IMR-90 (cell line): Measurements from ENCODE around the gene FMN2.

Experiments used
- CEBPB ChIP-seq: IDR thresholded peaks from 2 replicates; pipeline ENCODE4 v1.6.1; 2012; ENCODE audit warnings: low read depth, low read length, improper control_type of control experiment
- NFE2L2 ChIP-seq: fragments of 150-350 bp; IDR thresholded peaks from 2 replicates; pipeline ENCODE4 v1.6.1; 2016; ENCODE audit warnings: low read depth, mild to moderate bottlenecking, low read length
- POLR2A ChIP-seq: IDR thresholded peaks from 2 replicates; pipeline ENCODE4 v1.6.1; 2012; ENCODE audit warnings: mild to moderate bottlenecking, low read depth, low read length
- RAD21 ChIP-seq: IDR thresholded peaks from 2 replicates; pipeline ENCODE4 v1.6.1; 2012; ENCODE audit warnings: low read length, improper control_type of control experiment
- RCOR1 ChIP-seq: IDR thresholded peaks from 2 replicates; pipeline ENCODE4 v1.6.1; 2012; ENCODE audit warnings: mild to moderate bottlenecking, low read length, improper control_type of control experiment; ENCODE audit not compliant: insufficient replicate concordance
- RFX5 ChIP-seq: IDR thresholded peaks from 2 replicates; pipeline ENCODE4 v1.8.0; 2012; ENCODE audit warnings: low read depth, mild to moderate bottlenecking, low read length, moderate library complexity
- SMC3 ChIP-seq: fragments of 150-350 bp; IDR thresholded peaks from 2 replicates; pipeline ENCODE4 v1.6.1; 2016; ENCODE audit warnings: low read depth, mild to moderate bottlenecking, antibody characterized with exemption, low read length, moderate library complexity
- TF ChIP-seq, protein P1 (sequence below): conservative IDR thresholded peaks from 2 replicates; pipeline ENCODE4 v1.5.1; 2012; ENCODE audit warnings: mild to moderate bottlenecking, low read depth, low read length, improper control_type of control experiment
- TF ChIP-seq, protein P2 (sequence below): fragments of 150-350 bp; IDR thresholded peaks from 2 replicates; pipeline ENCODE4 v1.6.1; 2016; ENCODE audit warnings: low read depth, mild to moderate bottlenecking, low read length, moderate library complexity, borderline replicate concordance
- TF ChIP-seq, protein P3 (sequence below): fragments of 150-350 bp; IDR thresholded peaks from 2 replicates; pipeline ENCODE4 v1.6.1; 2017; ENCODE audit warnings: mild to moderate bottlenecking, antibody characterized with exemption, low read length, low read depth

DNA sequence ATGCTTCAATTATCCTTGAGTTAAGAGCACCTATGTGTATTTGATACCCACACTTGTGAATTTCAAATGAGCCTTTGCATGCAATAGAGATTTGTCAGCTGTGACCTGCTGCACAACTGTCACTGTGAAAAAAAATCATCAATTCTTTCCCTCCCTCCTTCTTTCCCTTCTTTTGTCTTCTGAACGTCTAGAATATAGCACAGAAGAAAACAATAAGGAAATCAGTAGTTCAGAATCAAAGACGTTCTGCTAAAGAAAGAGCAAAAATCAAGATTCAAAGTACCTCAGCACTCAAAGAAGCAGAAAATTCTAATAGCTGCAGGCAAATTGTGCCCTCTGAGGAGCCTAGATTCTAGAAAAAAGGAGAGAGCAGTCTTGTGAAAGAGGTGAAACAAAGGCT lies 1.7 kb upstream of the FMN2 start:
- no peak for TF ChIP-seq NFE2L2
- TF ChIP-seq, protein P1, sequence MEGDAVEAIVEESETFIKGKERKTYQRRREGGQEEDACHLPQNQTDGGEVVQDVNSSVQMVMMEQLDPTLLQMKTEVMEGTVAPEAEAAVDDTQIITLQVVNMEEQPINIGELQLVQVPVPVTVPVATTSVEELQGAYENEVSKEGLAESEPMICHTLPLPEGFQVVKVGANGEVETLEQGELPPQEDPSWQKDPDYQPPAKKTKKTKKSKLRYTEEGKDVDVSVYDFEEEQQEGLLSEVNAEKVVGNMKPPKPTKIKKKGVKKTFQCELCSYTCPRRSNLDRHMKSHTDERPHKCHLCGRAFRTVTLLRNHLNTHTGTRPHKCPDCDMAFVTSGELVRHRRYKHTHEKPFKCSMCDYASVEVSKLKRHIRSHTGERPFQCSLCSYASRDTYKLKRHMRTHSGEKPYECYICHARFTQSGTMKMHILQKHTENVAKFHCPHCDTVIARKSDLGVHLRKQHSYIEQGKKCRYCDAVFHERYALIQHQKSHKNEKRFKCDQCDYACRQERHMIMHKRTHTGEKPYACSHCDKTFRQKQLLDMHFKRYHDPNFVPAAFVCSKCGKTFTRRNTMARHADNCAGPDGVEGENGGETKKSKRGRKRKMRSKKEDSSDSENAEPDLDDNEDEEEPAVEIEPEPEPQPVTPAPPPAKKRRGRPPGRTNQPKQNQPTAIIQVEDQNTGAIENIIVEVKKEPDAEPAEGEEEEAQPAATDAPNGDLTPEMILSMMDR: no peak
- TF ChIP-seq CEBPB: no peak
- no peak for TF ChIP-seq RFX5
- TF ChIP-seq SMC3: no peak
- no peak for TF ChIP-seq RCOR1
- no peak for TF ChIP-seq POLR2A
- TF ChIP-seq, protein P2, sequence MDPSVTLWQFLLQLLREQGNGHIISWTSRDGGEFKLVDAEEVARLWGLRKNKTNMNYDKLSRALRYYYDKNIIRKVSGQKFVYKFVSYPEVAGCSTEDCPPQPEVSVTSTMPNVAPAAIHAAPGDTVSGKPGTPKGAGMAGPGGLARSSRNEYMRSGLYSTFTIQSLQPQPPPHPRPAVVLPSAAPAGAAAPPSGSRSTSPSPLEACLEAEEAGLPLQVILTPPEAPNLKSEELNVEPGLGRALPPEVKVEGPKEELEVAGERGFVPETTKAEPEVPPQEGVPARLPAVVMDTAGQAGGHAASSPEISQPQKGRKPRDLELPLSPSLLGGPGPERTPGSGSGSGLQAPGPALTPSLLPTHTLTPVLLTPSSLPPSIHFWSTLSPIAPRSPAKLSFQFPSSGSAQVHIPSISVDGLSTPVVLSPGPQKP: no peak
- no peak for TF ChIP-seq RAD21
- TF ChIP-seq, protein P3, sequence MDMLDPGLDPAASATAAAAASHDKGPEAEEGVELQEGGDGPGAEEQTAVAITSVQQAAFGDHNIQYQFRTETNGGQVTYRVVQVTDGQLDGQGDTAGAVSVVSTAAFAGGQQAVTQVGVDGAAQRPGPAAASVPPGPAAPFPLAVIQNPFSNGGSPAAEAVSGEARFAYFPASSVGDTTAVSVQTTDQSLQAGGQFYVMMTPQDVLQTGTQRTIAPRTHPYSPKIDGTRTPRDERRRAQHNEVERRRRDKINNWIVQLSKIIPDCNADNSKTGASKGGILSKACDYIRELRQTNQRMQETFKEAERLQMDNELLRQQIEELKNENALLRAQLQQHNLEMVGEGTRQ: no peak
